MCF 10A (cell line): ENCODE data around the gene RWDD4. TPM values are rescaled to one million over a fixed set of nuclear protein-coding genes. Genes with fewer than 3 reads are reported as not detected.

ENCODE experiments used
- BruUV-seq: library from RNA; stranded (reverse); fragments of 400-500 nt; replicated peaks from 2 replicates; lab custom pipeline; 2021; lab: Mats Ljungman, UMichigan
- CTCF ChIA-PET: fragments of 300-600 bp; sonication (Branson Sonifier 250); formaldehyde crosslinking; extraction: SDS; loops from one replicate; lab custom pipeline; 2021; ENCODE audit warnings: antibody characterized with exemption, inconsistent platforms; lab: Yijun Ruan, JAX
- POLR2A ChIA-PET: fragments of 300-600, 350-650 bp; sonication (Branson Sonifier 250); formaldehyde crosslinking; extraction: SDS; loops from one replicate; lab custom pipeline; 2020; ENCODE audit warnings: antibody characterized with exemption, inconsistent platforms; lab: Yijun Ruan, JAX
- DNase-seq: peaks from one replicate; pipeline ENCODE4 v3.0.0-alpha.2; 2018; ENCODE audit not compliant: unreplicated experiment
- H3K27ac Mint-ChIP-seq: one replicate; pipeline ENCODE4 v1.8.0; 2022; ENCODE audit warnings: mild to moderate bottlenecking, low read depth, mixed read lengths; ENCODE audit not compliant: unreplicated experiment
- H3K27me3 Mint-ChIP-seq: one replicate; pipeline ENCODE4 v1.8.0; 2022; ENCODE audit warnings: mixed read lengths; ENCODE audit not compliant: insufficient read depth, unreplicated experiment
- H3K36me3 Mint-ChIP-seq: one replicate; pipeline ENCODE4 v1.8.0; 2022; ENCODE audit warnings: mild to moderate bottlenecking, moderate library complexity, mixed read lengths; ENCODE audit not compliant: insufficient read depth, unreplicated experiment
- H3K4me1 Mint-ChIP-seq: one replicate; pipeline ENCODE4 v1.8.0; 2022; ENCODE audit warnings: mixed read lengths; ENCODE audit not compliant: insufficient read depth, unreplicated experiment
- H3K4me3 Mint-ChIP-seq: one replicate; pipeline ENCODE4 v1.8.0; 2022; ENCODE audit warnings: mild to moderate bottlenecking, moderate library complexity, mixed read lengths; ENCODE audit not compliant: unreplicated experiment
- H3K9me3 Mint-ChIP-seq: one replicate; pipeline ENCODE4 v1.8.0; 2022; ENCODE audit warnings: mixed read lengths; ENCODE audit not compliant: unreplicated experiment
- intact Hi-C: fragments of 100-400 bp; cut with micrococcal nuclease; formaldehyde crosslinking; loops from 2 replicates; pipeline ENCODE4 v1.14.1; 2022
- total RNA-seq: library from RNA; stranded (reverse); gene quantifications from 2 replicates; pipeline ENCODE4 v1.2.3, GENCODE V29; 2022
- TF ChIP-seq, protein P1 (sequence below): fragments of 200-600 bp; IDR thresholded peaks from one replicate; pipeline ENCODE4 v1.8.0; 2022; ENCODE audit warnings: antibody characterized with exemption, mild to moderate bottlenecking; ENCODE audit not compliant: unreplicated experiment

Gene RWDD4
- total RNA-seq, 1 experiment from 2014 or later = 26.1 TPM

DNA sequence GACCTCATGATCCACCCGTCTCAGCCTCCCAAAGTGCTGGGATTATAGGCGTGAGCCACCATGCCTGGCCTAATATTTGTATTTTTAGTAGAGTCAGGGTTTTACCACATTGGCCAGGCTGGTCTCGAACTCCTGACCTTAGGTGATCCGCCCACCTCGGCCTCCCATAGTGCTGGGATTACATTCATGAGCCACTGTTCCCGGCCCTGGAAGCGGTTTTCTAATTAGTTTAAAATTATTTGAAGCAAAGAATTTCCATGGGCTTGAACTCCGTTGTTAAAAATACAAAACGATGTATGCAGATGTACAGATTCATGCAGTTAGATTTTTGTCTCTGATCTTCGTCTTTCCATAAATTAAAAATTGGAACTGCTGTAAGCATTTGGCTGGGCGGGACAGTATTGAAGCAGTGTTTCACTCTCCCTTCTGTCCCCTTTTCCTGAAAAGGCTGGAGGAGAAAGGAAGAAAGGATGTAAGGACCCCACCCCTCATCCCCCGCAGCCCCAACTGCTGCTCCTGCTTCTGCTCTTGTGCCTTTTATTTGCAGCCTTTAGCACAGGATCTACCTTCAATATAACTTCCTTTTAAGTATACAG is 12.1 kb upstream of the RWDD4 start:
- H3K27ac Mint-ChIP-seq = no peak overlapping the region
- peaks cover 76% of the 10 kb centered on the region for H3K36me3 Mint-ChIP-seq
- DNase-seq = no peak
- intact Hi-C loops = no loop called here
- TF ChIP-seq, protein P1, sequence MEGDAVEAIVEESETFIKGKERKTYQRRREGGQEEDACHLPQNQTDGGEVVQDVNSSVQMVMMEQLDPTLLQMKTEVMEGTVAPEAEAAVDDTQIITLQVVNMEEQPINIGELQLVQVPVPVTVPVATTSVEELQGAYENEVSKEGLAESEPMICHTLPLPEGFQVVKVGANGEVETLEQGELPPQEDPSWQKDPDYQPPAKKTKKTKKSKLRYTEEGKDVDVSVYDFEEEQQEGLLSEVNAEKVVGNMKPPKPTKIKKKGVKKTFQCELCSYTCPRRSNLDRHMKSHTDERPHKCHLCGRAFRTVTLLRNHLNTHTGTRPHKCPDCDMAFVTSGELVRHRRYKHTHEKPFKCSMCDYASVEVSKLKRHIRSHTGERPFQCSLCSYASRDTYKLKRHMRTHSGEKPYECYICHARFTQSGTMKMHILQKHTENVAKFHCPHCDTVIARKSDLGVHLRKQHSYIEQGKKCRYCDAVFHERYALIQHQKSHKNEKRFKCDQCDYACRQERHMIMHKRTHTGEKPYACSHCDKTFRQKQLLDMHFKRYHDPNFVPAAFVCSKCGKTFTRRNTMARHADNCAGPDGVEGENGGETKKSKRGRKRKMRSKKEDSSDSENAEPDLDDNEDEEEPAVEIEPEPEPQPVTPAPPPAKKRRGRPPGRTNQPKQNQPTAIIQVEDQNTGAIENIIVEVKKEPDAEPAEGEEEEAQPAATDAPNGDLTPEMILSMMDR = no peak
- no peaks in the 10 kb centered on the region for H3K4me1 Mint-ChIP-seq
- CTCF ChIA-PET = no interaction called here
- no peaks in the 10 kb centered on the region for H3K27me3 Mint-ChIP-seq
- H3K4me3 Mint-ChIP-seq = no peak overlapping the region
- POLR2A ChIA-PET = interaction anchor here (2.1 kb wide), 1 partner anchor 11 kb away, joined by 5 read pairs; the partner anchor contains the start of gene TRAPPC11
- no peaks in the 10 kb centered on the region for H3K9me3 Mint-ChIP-seq
- no TSS peak for BruUV-seq

DNA sequence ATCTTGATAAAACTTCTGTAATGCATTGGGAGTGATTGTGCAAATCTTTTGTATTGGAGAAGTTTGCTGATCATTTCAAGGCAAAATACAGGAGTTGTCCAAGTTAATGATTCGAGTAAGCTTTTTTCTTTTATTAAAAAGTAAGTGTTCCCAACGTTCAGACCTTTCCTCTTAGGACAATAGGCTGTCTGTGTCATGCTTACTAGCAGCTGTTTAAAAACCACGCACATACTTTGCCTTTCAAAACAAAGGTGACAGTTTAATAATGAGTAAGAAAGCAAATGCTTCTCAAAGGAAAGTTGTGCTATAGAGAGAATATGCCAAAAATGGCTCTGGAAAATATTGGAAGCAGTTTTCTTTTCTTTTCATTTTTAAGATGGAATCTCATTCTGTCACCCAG is 11.3 kb upstream of the RWDD4 start:
- DNase-seq = no peak
- H3K36me3 Mint-ChIP-seq = peaks cover 78% of the 10 kb centered on the region
- H3K4me3 Mint-ChIP-seq = no peak overlapping the region
- BruUV-seq = no TSS peak
- ChIA-PET POLR2A (interaction anchor here (0.7 to 1.9 kb wide), 2 partner anchors 10 to 12 kb away, joined by 3 to 8 read pairs; no protein-coding TSS in a partner anchor), CTCF (interaction anchor here (0.6 kb wide), 1 partner anchor 175 kb away, joined by 4 read pairs; no protein-coding TSS in a partner anchor)
- intact Hi-C loops = no loop called here
- TF ChIP-seq, protein P1 = no peak
- no peak overlapping the region for H3K27ac Mint-ChIP-seq
- no peaks in the 10 kb centered on the region for H3K27me3 Mint-ChIP-seq
- H3K9me3 Mint-ChIP-seq = no peaks in the 10 kb centered on the region
- H3K4me1 Mint-ChIP-seq = no peaks in the 10 kb centered on the region

DNA sequence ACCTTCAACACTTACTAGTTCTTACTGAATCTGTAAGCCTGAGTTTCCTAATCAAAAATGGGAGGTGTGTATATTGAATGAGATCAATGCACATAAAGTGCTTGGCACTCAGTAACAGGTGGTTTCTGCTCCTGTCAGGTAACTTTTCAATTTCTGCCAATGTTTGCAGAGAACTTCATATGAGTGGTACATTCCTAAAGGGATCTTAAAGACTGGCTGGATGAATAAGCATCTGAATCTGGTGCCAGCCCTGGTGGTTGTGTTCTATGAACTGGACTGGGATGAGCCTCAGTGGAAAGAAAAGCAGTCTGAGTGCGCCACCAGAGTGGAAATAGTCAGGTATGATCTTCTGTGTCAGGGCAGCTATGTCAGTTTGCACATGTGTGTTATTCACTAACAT is 7.1 kb upstream of the RWDD4 start:
- intact Hi-C loops = no loop called here
- POLR2A ChIA-PET = no interaction called here
- H3K9me3 Mint-ChIP-seq = no peaks in the 10 kb centered on the region

DNA sequence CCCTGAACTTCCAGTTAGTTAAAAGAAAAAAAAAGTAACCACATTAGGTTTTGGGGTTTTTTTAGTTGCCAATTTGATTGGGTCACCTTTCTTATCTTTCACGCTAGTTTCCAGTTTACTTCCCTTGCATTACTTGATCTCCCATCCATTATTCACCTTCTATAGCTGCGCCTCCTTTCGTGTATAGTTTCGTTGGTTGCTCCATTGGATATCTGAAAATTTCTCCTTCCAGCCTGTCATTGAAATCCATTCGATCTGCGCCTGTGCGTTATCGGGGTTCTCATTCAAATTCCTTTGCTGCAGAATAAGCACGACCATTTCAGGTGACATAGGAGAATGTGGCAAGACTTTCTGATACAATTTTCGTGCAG is 872 bp upstream of the RWDD4 start:
- H3K27ac Mint-ChIP-seq = peak overlapping the region; percentile 82
- peak; percentile 17 for DNase-seq

More for the DNA sequence above, 7.1 kb upstream of the RWDD4 start:
- peaks cover 64% of the 10 kb centered on the region for H3K36me3 Mint-ChIP-seq
- CTCF ChIA-PET = no interaction called here
- no peaks in the 10 kb centered on the region for H3K27me3 Mint-ChIP-seq
- DNase-seq = no peak
- peaks cover 6% of the 10 kb centered on the region for H3K4me1 Mint-ChIP-seq
- TF ChIP-seq, protein P1 = no peak
- H3K4me3 Mint-ChIP-seq = no peak overlapping the region
- no TSS peak for BruUV-seq
- H3K27ac Mint-ChIP-seq = no peak overlapping the region

More for the DNA sequence above, 872 bp upstream of the RWDD4 start:
- Mint-ChIP-seq H3K4me3 (peak overlapping the region; percentile 85), H3K36me3 (peaks cover 11% of the 10 kb centered on the region), H3K9me3 (no peaks in the 10 kb centered on the region), H3K27me3 (no peaks in the 10 kb centered on the region), H3K4me1 (peaks cover 22% of the 10 kb centered on the region)
- ChIA-PET CTCF (interaction anchor here (0.6 to 1.6 kb wide), 7 partner anchors 13 to 207 kb away, joined by 3 to 6 read pairs (median 3); no protein-coding TSS in a partner anchor), POLR2A (interaction anchor here (0.5 to 3.7 kb wide), 26 partner anchors 10 to 758 kb away, joined by 3 to 37 read pairs (median 4); partner anchors contain the start of genes CDKN2AIP and ING2)
- intact Hi-C loops = loop anchor here (1.0 kb wide), 2 partner anchors 156 to 188 kb away; no protein-coding TSS in a partner anchor
- BruUV-seq = no TSS peak
- TF ChIP-seq, protein P1 = no peak
